GF-D8 (cell line): ENCODE measurements around the gene PLXNA4.

ENCODE experiments used
- DNase-seq: peaks from one replicate; lab custom pipeline; 2025; lab: John Stamatoyannopoulos, UW

The PLXNA4 gene

GRCh38 chr7:132240821-132241422 lies 335.3 kb downstream of the PLXNA4 start:
- DNase-seq = no peak

GRCh38 chr7:132240262-132240661 lies 336.0 kb downstream of the PLXNA4 start:
- no peak for DNase-seq

DNA sequence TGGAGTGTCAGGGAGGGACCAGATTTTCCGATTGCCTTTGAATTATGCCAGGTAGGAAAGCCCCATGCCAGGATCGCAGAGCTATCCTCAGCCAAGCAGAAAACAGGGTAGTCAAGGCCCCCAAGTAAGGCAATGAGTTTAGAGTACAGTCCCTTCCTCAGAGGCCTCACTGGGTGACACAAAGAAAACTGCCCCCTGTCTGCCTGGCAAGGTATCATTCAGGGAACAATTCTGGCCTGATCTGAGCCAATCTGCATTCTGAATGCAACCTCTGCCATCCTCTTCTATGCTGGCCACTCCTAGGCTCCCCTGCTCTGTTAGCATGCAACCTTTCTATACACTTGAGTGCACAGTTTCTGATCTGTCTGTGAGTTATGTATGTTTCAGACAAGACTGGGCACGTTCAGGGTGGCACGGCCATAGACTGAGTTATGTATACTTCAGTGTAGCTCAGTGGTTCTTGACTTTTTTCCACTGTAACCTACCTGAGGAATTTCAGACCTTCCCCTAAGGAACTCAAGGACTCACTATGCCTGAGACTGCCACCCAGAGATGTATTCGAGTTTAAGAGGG lies 336.8 kb downstream of the PLXNA4 start:
- DNase-seq = no peak

DNA sequence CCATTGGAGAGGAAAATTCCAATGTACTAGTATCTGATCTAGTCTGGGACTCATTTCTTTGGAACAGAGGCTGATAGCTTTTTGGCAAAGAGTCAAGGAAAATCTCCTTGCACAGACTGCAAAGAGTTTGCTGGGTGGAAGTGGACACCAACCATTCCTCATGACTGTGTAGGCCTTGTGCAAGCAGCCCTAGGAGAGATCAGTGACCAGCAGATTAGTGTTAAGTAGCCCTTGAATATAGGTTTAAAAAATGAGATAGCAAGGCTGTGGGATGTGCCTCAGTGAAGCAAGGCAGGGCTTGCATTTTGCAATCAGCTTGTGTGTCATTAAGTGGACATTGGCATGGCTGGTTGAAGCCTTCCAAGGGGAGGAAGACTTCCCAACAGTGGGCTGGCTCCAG lies 341.6 kb downstream of the PLXNA4 start:
- DNase-seq = no peak

DNA sequence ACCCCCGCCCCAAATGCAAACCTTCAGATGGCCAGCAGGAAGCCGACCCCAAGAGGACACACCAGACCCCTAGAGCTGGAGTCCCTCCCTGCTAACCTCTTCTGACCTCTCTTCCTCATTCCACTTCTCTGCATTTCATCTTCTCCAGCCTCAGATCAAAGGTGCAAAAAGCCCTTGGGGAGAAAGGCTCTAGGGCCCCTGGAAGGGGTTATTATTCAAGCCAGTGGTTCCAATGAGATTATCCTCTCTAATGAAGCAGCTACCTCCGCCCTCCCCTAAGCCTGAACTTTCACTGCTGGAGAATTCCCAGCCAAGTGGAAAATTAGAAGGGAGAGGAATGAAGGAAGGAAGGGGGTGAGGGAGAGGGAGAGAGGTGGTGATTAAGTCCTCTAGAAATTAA lies 343.9 kb downstream of the PLXNA4 start:
- no peak for DNase-seq

GRCh38 chr7:132230462-132230861 lies 345.8 kb downstream of the PLXNA4 start:
- DNase-seq = no peak

GRCh38 chr7:132228240-132228639 lies 348.0 kb downstream of the PLXNA4 start:
- no peak for DNase-seq

DNA sequence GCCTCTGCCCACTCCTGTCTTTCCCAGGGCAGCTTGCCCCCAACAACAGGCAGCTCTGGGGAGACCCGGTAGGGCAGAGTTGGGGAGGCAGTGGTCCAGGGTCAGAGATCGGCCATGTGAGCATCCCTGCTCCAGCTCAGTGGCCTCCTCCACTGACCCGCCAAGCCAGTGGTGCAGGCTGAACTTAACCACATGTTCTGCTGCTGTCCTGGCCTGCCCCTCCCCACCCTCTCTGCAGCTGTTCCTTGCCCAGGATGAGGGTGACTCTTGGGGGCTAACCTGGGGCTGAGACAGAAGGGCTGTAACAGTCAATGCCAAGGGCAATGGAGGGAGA lies 349.3 kb downstream of the PLXNA4 start:
- no peak for DNase-seq

- DNase-seq = no peak
Observed at GRCh38 chr7:132226046-132226956, 350.0 kb downstream of the PLXNA4 start.

- DNase-seq = no peak
Observed at GRCh38 chr7:132225216-132226030, 350.8 kb downstream of the PLXNA4 start.

GRCh38 chr7:132221356-132221755 lies 354.9 kb downstream of the PLXNA4 start:
- DNase-seq = no peak

GRCh38 chr7:132220060-132220459 lies 356.2 kb downstream of the PLXNA4 start:
- no peak for DNase-seq

DNA sequence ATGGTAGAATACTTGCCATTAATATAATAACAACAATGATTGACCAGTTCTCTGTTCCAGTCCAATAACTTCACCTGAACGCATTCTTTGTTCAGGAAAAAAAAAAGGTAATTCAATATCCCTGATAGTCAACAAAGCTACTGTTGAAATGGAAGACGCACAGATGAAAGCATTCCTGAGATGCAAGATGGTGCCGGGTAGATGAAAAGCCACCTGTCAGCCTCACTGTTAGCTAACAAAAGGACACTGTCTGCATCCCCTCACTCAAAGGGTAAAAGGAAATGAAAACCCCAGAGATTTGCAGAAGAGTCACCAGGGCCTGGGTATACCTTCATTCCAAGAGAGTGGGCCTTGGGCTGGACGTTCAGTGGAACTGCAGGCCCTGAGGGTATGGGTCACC lies 357.4 kb downstream of the PLXNA4 start:
- DNase-seq = no peak

- no peak for DNase-seq
Observed at GRCh38 chr7:132216847-132217525, 359.3 kb downstream of the PLXNA4 start.

DNA sequence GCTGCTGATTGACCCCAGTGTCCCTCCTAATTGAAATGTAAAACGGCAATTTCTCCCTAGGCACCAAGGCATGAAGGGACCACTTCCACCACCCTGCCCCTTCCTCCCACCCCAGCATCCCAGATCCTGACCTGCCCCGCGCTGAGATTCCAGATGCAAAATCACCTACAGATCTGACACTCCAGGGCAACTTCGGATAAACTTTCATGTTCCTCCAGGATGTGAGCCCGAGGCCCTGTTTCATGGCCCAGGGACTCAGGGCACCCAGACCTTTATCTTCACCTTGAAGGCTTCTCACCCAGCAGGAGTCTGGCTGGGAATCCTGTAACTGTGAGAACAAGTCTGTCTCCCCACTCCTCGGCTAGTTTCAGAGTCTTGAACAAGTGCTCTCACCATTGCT lies 361.8 kb downstream of the PLXNA4 start:
- no peak for DNase-seq

DNA sequence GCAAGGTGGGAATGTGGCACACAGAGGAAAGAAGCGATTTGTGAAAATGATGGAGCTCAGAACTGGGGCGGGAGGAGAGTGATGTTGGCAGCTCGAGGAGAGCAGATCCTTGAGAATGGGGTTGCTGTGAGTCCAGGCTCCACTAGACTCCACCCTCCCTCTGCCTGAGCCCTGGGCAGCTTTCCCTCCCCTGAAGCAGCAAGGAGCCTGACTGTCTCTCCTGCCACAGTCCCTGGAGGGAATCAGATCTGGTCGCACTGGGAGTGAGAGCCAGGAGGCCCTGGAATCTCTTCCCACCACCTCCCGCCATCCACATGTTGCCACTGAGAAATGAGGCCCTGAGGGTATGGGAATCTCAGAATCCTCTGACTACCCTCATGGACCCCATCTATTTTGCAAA lies 362.7 kb downstream of the PLXNA4 start:
- no peak for DNase-seq

DNA sequence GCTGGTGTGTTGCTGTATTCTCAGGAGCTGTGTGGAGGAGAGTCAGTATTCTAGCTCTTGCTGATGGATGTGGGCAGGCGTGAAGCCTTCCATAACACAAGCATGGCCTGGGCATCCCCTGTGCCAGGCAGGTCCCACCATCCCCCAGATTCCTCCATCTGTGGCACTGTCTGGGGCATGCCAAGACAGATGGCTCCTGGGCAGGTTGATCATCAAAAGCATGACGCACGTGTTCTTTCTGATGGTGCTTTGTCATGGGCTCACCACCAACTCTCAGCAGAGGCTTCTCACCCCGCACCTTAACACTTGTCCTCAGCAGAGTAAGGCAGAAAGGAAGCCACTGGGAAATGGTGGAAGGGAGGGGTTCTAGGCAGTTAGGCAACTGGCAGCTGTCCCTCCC lies 364.3 kb downstream of the PLXNA4 start:
- no peak for DNase-seq

- DNase-seq = no peak
Observed at GRCh38 chr7:132210821-132211220, 365.4 kb downstream of the PLXNA4 start.

DNA sequence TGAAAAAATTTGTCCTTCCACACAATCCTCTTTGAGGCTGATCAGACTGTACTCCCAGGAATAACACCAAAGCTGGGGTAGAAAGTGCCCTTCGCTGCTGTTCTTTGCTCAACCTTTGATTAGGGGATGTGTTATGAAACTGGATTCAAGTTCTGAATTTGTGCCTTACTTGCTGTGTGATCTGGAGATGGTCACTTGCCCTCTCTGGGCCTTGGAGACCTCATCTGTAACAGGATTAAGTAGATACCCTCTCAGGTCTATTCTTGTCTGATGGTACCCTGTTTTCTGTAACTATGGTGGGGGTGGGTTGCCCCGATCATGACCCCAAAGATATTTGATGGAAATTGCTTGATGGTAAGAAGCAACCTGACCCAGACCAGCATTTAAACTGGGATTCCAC lies 368.5 kb downstream of the PLXNA4 start:
- no peak for DNase-seq

GRCh38 chr7:132207211-132207610 lies 369.1 kb downstream of the PLXNA4 start:
- no peak for DNase-seq

GRCh38 chr7:132206594-132206993 lies 369.7 kb downstream of the PLXNA4 start:
- no peak for DNase-seq

- no peak for DNase-seq
Observed at GRCh38 chr7:132205509-132205908, 370.8 kb downstream of the PLXNA4 start.
